ENCODE measurements around the gene PIP4K2A.

Gene PIP4K2A

DNA sequence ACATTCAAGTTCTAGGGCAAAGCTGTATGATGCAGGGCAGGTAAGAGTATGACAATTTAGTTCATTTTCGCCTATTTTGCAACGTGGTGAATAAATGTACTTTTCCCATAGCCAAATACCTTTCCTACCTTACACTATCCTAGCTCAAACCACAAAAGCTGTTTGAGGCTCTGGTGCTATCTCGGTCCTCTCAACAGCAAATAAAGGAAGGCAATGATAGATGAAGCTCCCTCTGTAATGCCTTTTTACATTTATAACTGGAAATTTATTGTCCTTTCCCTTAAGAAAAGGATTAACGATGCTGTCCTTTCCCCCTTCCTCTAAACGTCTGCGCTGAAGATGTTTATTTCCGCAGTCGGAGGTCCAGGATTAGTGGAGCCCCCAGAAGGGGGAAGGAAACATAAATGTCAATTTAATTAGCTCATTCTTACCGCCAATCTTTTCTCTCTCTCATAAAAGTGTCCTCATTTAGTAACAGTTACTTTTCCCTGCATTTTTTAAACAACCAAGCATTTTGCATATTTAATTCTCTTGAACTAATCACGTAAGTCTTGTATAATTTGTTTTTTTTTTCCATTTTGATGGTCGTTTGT, 114.6 kb downstream of the PIP4K2A start:
- H3K9me3 Mint-ChIP-seq = no peaks in the 10 kb centered on the region
- DNase-seq = no peak
- peaks cover 8% of the 10 kb centered on the region for H3K27me3 Mint-ChIP-seq (ENCODE audit: low read depth, poor library complexity)
- no peaks in the 10 kb centered on the region for H3K36me3 Mint-ChIP-seq (ENCODE audit: low read depth)
- H3K4me1 Mint-ChIP-seq = peaks cover 88% of the 10 kb centered on the region
- peak overlapping the region; percentile 28 for H3K4me3 Mint-ChIP-seq
- peak overlapping the region; percentile 79 for H3K27ac Mint-ChIP-seq
- TF ChIP-seq, protein P1, sequence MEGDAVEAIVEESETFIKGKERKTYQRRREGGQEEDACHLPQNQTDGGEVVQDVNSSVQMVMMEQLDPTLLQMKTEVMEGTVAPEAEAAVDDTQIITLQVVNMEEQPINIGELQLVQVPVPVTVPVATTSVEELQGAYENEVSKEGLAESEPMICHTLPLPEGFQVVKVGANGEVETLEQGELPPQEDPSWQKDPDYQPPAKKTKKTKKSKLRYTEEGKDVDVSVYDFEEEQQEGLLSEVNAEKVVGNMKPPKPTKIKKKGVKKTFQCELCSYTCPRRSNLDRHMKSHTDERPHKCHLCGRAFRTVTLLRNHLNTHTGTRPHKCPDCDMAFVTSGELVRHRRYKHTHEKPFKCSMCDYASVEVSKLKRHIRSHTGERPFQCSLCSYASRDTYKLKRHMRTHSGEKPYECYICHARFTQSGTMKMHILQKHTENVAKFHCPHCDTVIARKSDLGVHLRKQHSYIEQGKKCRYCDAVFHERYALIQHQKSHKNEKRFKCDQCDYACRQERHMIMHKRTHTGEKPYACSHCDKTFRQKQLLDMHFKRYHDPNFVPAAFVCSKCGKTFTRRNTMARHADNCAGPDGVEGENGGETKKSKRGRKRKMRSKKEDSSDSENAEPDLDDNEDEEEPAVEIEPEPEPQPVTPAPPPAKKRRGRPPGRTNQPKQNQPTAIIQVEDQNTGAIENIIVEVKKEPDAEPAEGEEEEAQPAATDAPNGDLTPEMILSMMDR (IDR thresholded peaks at IDR 0.05) = no peak

DNA sequence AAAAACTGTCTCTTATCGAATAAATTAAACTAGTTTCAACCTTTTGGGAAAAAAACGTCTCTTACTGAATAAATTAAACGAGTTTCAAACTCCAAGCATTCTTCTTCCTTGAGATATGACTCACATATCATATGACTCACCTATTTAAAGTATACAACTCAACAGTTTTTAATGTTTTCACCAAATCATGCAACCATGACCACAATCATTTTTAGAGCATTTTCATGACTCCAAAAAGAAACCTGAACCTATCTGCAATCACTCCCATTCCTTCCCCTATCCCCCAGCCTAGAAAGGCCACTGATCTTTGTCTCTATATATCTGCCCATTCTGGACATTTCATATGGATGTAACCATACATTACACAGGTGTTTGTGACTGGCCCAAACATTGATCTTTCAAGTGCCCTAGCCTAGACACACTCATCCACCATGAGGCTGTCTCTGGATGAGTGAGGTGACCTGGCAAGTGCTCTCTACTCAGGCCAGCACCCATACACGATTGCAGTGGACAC, 115.3 kb downstream of the PIP4K2A start:
- Mint-ChIP-seq H3K4me1 (peaks cover 81% of the 10 kb centered on the region), H3K9me3 (no peaks in the 10 kb centered on the region), H3K4me3 (peak overlapping the region; percentile 15), H3K27me3 (ENCODE audit: low read depth, poor library complexity) (peaks cover 8% of the 10 kb centered on the region), H3K36me3 (ENCODE audit: low read depth) (no peaks in the 10 kb centered on the region), H3K27ac (peak overlapping the region; percentile 79)
- DNase-seq = no peak
- TF ChIP-seq, protein P1 (IDR thresholded peaks at IDR 0.05) = no peak

DNA sequence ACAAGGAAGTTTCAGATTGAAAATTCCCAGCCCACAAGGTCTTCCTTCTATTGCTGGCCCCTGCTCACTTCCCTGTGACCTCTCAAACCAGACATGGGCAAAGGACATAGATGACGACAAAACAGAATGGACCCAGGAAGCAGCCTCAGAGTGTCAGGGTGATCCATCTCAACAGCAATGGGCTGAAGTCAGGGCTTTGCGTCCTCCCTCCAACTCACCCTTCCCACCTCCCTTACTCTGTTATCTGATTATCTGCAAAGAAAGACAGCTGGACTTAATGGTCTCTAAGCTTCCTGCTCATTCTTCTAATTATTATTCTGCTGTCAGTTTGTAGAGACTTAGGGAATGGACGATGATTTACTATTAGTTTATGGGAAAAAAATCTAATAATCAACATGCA, 115.9 kb downstream of the PIP4K2A start:
- Mint-ChIP-seq H3K27ac (peak overlapping the region; percentile 80), H3K4me1 (peaks cover 79% of the 10 kb centered on the region), H3K27me3 (ENCODE audit: low read depth, poor library complexity) (peaks cover 13% of the 10 kb centered on the region), H3K9me3 (no peaks in the 10 kb centered on the region), H3K4me3 (no peak overlapping the region), H3K36me3 (ENCODE audit: low read depth) (no peaks in the 10 kb centered on the region)
- DNase-seq = no peak
- TF ChIP-seq, protein P1 (IDR thresholded peaks at IDR 0.05) = no peak

DNA sequence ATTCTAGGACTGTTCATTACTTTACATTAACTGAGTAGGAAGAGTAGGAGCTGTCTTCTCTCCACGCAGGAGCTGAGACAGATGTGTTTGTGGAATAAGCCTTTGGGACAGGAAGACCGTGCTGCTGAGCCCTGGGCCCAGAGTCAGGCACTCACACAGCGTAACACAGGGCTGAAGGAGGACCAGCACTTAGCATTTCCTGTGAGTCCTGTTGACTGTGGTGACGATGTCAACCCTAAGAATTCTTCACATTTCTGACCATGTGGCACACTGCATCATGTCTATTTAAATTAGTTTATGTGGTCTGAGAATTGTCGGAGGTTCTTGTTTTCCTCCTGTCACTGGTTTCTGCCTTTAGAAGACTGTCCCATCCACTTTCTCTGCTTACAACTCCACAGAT, 117.2 kb downstream of the PIP4K2A start:
- H3K4me3 Mint-ChIP-seq = no peak overlapping the region
- no peaks in the 10 kb centered on the region for H3K9me3 Mint-ChIP-seq
- DNase-seq = no peak
- peaks cover 5% of the 10 kb centered on the region for H3K36me3 Mint-ChIP-seq (ENCODE audit: low read depth)
- TF ChIP-seq, protein P1 (IDR thresholded peaks at IDR 0.05) = no peak
- H3K4me1 Mint-ChIP-seq = peaks cover 76% of the 10 kb centered on the region
- peak overlapping the region; percentile 86 for H3K27ac Mint-ChIP-seq
- H3K27me3 Mint-ChIP-seq (ENCODE audit: low read depth, poor library complexity) = peaks cover 13% of the 10 kb centered on the region

DNA sequence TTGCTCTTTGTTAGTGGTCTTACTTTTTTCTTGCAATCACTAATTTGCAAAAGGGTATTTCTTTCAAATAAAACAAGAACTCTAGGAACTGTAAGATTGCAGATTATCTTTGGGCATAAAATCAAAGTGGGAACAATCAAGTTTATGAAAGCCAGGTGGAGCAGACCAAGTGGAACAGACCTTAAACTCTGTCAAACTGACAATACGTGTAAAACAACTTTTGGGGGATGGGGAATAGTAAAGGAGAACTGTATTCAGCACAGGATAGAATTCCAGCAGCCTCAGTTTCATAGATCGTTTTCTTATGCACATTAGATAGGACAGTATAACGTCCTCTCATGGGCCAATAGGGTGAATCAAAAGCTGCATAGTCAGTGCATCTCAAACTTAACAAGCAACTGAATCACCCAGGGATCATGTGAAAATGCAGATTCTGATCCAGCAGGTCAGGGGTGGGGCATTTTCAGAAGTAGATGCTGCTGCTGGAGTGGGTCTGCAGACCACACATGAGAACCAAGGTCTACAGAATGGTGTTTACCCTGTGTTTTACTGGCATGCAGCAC, 120.7 kb downstream of the PIP4K2A start:
- Mint-ChIP-seq H3K9me3 (no peaks in the 10 kb centered on the region), H3K4me1 (peaks cover 55% of the 10 kb centered on the region), H3K27ac (no peak overlapping the region), H3K27me3 (ENCODE audit: low read depth, poor library complexity) (peaks cover 8% of the 10 kb centered on the region), H3K4me3 (no peak overlapping the region), H3K36me3 (ENCODE audit: low read depth) (peaks cover 16% of the 10 kb centered on the region)
- DNase-seq = no peak
- TF ChIP-seq, protein P1 (IDR thresholded peaks at IDR 0.05) = no peak

DNA sequence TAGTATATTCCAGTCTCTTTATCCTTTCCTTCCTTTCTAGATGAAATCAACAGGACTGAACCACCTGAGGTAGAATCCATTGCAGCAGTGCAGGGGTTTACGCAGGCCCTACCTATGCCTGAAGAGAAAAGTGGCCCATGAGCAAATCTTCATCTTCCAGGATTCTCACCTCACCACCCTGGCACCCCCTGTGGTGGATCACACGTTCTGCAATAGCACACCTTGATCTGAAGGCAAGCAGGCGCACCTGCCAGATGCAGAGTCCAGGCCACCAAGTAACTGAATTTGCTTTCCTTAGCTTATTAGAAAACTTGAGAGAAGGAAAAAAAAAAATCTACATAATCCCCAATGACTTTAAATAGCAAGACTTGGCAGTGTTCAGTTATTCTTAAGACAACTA, 121.4 kb downstream of the PIP4K2A start:
- TF ChIP-seq, protein P1 (IDR thresholded peaks at IDR 0.05) = no peak
- Mint-ChIP-seq H3K27ac (no peak overlapping the region), H3K4me3 (no peak overlapping the region), H3K4me1 (peaks cover 48% of the 10 kb centered on the region), H3K27me3 (ENCODE audit: low read depth, poor library complexity) (peaks cover 8% of the 10 kb centered on the region), H3K36me3 (ENCODE audit: low read depth) (peaks cover 22% of the 10 kb centered on the region), H3K9me3 (no peaks in the 10 kb centered on the region)
- no peak for DNase-seq

All from nephron progenitor cell (in vitro differentiated cells).